ENCODE measurements around the gene CPEB3.

DNA sequence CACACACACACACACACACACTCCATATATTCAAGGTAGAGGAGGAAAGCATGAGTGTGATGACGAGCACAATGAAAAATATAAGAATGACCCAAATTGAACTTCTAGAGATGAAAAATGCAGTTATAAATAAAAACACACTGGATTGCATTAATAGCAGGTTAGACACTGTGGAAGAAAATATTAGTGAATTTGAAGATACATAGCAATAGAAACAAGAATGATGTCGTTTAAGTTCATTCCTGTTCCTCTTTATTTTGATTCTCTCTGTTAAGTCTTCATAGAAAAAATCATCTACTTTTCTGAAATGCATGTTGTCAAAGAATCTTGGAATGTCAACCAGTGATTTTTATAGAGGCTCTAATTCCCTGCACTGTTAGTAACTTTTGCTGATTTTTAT lies 288.9 kb downstream of the CPEB3 start:
- no peak for TF ChIP-seq POLR2A (IDR thresholded peaks at IDR 0.05; ENCODE audit: low read length)
- TF ChIP-seq GATA1 (IDR thresholded peaks at IDR 0.05; ENCODE audit: low read depth, low read length) = no peak
